LHCN-M2 (cell line): ENCODE results near the gene KCNG3. TPM values are rescaled to one million over a fixed set of nuclear protein-coding genes. Genes with fewer than 3 reads are reported as not detected.
"Not testable (repeated sequence)": the region's sequence is repeated elsewhere in the genome, so short reads cannot be mapped to it uniquely, and the experiment has no call there.

Experiments
- DNase-seq: peaks from one replicate; pipeline ENCODE4 v3.0.0-alpha.2; 2012; ENCODE audit warnings: low read depth
- total RNA-seq: library from RNA; depleted of rRNA; stranded (reverse); fragments of >200 nt; gene quantifications from 2 replicates; pipeline ENCODE4 v1.2.3, GENCODE V29; 2014; rRNA removed

The KCNG3 gene
- total RNA-seq, 1 experiment from 2014 or later = not detected

GRCh38 chr2:42430188-42430587, 63.6 kb downstream of the KCNG3 start:
- DNase-seq = no peak

GRCh38 chr2:42429352-42429751, 64.4 kb downstream of the KCNG3 start:
- DNase-seq = no peak

DNA sequence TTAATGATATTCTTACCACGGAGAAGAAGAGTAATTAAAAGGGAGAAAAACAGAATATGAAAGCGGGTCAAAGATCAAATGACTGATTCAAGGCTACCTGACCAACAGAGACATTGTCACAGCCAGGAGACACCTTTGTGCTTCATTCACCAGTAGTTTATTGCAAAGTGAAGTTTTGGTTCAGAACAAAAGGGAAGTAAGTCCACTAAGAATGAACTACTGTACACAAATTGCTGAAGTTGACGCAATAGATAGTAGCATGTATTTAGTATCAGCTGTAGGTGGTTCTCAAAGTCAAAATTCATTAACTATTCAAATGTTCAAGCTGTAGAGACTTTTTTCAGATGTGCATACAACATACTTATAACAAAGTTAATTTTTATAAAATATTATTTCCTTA, 68.1 kb downstream of the KCNG3 start:
- DNase-seq = no peak

- no peak for DNase-seq
Observed at GRCh38 chr2:42424033-42424432, 69.7 kb downstream of the KCNG3 start.

GRCh38 chr2:42421601-42422239, 72.1 kb downstream of the KCNG3 start:
- peak; percentile 49 for DNase-seq

GRCh38 chr2:42421157-42421485, 72.7 kb downstream of the KCNG3 start:
- no peak for DNase-seq

DNA sequence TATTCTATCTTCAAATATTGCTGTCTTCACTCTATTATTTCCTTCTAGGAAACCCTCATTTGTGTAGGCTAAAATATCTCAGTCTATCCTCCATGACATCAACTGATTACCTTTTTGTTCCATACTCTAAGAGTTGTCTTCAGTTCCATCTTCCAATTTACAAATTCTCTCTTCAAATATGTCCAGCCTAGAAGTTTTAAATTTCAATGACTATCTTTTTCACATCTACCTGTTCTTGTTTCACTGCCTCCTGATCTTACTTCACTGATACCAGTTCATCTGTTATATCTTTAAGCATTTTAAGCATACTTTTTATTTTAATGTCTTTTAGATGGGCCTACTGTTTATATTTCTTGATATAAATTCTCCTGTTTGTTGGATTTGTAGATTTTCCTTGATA, 79.1 kb downstream of the KCNG3 start:
- DNase-seq = no peak

- no peak for DNase-seq
Observed at GRCh38 chr2:42414158-42414557, 79.6 kb downstream of the KCNG3 start.

DNA sequence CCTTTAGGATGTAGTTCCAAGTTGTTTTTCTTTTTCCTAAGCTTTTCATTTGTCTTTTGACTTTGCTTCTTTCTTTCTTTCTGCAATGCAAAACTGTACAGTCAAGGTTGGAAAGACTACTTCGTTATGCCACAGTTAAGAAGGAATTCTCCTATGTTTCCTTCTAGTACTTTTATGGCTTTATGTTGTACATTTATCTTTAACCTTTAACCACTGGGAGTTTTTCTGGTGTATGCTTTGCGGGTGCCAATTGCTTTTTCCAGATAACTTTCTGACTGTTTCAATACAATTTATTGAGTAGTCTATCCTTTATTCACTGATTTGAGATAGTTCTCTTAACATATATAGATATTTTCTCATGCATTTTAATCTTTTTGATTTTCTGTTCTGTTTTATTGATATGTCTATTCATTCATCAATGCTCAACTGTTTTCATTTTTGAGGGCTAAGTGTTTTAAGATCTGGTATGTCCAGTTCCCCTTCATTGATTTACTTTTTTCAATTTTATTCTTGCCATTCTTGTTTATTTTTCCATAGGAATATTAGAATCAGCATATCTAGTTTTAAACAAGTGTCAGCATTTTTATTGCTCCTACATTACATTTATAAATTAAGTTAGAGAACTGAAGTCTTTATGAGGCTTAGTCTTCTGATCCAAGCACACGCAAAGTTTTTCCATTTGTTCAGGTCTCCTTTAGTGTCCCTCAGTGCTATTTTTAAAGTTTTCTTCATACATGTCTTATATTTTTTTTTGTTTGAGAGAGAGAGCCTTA, 82.9 kb downstream of the KCNG3 start:
- no peak for DNase-seq

DNA sequence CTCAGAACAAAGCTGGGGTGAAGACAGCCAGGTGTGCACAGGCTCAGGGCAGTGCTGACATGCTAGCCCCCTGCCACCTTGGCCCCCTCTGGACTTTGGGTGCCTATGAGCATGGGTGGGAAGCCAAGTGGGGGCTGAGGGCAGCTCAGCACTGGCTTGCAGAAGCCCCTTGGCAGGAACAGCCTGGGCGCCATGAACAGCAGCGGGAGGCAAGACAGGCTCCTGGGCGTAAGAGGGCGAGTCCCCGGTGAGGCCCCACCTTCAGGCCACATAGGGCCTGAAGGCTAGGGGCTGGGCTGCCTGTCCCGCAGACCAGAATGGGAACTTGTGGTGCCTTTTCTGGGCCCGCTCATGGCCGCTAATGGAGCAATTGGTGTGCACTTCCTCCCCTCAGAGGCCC, 85.8 kb downstream of the KCNG3 start:
- DNase-seq = no peak

DNA sequence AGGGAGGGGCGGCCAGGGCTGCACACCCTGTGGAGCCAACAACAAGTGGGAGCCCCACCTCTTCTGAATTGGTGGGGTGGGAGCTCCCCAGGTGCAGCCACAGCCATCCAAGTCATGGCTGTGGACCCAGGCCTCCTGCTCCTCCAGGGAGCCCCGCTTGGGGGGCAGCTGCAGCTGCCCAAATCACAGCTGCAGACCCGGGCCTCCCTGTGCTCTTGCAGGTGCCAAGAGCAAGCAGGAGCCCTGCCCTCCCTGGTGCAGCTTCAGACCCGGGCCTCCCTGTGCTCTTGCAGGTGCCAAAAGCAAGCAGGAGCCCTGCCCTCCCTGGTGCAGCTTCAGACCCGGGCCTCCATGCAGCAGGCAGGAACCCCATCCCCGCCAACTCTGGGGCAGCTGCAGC, 86.3 kb downstream of the KCNG3 start:
- DNase-seq = no peak

GRCh38 chr2:42404676-42405075, 89.1 kb downstream of the KCNG3 start:
- DNase-seq = peak; percentile 26

- no peak for DNase-seq
Observed at GRCh38 chr2:42401773-42402172, 92.0 kb downstream of the KCNG3 start.

- DNase-seq = not testable (repeated sequence)
Observed at GRCh38 chr2:42398052-42398451, 95.7 kb downstream of the KCNG3 start.

- not testable (repeated sequence) for DNase-seq
Observed at GRCh38 chr2:42393320-42393719, 100.5 kb downstream of the KCNG3 start.

DNA sequence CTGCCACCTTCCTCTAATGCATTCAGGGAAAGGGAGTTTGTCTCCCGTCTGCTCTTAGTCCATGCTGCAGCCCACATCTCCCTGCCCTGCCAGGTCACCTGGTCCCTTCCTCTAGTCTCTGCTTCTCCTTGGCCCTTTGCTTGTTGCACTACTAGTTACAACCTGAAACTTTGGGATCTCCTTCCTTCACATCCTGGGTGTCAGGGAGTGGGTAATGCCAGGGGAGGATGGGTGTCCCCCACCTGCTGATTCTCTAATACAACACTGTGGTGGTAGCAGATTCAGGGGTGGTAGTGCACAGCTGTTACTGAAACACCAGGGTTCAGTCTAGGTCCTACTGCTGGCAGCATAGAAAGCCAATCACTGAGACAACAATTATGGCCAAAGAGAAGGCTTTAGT, 101.6 kb downstream of the KCNG3 start:
- no peak for DNase-seq

Other genes with a start within 250 kb of the KCNG3 start
- gene COX7A2L, start 132.8 kb downstream of the KCNG3 start, total RNA-seq = 138 and 166 TPM in 2 replicates
- gene MTA3, start 74.7 kb upstream of the KCNG3 start, total RNA-seq = 18.3 and 18.8 TPM in 2 replicates